BJ (cell line): Measurements from ENCODE around the gene DNAH14. TPM values are rescaled to one million over a fixed set of nuclear protein-coding genes. Genes with fewer than 3 reads are reported as not detected.

Experiments used
- CTCF ChIA-PET: fragments of 350-600 bp; formaldehyde crosslinking; extraction: SDS; loops from one replicate; lab custom pipeline; 2021; ENCODE audit warnings: antibody characterized with exemption, inconsistent platforms; lab: Yijun Ruan, JAX
- POLR2A ChIA-PET: fragments of 300-600 bp; sonication (Branson Sonifier 250); formaldehyde crosslinking; extraction: SDS; loops from one replicate; lab custom pipeline; 2021; ENCODE audit warnings: antibody characterized with exemption; lab: Charles Lee
- DNase-seq: peaks from one replicate; pipeline ENCODE4 v3.0.0-alpha.2; 2011; ENCODE audit warnings: low read depth
- H3K27me3 ChIP-seq: 2 replicates; pipeline ENCODE4 v1.6.0; 2011; ENCODE audit warnings: low read length; ENCODE audit not compliant: control insufficient read depth, insufficient read depth
- H3K36me3 ChIP-seq: 2 replicates; pipeline ENCODE4 v1.5.1; 2011; ENCODE audit warnings: low read length; ENCODE audit not compliant: control insufficient read depth, insufficient read depth
- H3K4me3 ChIP-seq: 2 replicates; pipeline ENCODE4 v1.5.1; 2011; ENCODE audit warnings: low read depth, mild to moderate bottlenecking, control low read depth, low read length
- polyA plus RNA-seq: library from polyadenylated mRNA; depleted of rRNA; stranded (reverse); fragments of >200 nt; gene quantifications from 2 replicates; pipeline ENCODE4 v1.2.3, GENCODE V29; 2011
- TF ChIP-seq, protein P1 (sequence below): IDR thresholded peaks from 2 replicates; pipeline ENCODE4 v1.5.1; 2011; ENCODE audit warnings: low read depth, mild to moderate bottlenecking, control low read depth, inconsistent platforms, low read length, moderate library complexity; ENCODE audit not compliant: insufficient read depth

DNAH14 gene
- polyA plus RNA-seq, 1 experiment: 1.6 TPM

DNA sequence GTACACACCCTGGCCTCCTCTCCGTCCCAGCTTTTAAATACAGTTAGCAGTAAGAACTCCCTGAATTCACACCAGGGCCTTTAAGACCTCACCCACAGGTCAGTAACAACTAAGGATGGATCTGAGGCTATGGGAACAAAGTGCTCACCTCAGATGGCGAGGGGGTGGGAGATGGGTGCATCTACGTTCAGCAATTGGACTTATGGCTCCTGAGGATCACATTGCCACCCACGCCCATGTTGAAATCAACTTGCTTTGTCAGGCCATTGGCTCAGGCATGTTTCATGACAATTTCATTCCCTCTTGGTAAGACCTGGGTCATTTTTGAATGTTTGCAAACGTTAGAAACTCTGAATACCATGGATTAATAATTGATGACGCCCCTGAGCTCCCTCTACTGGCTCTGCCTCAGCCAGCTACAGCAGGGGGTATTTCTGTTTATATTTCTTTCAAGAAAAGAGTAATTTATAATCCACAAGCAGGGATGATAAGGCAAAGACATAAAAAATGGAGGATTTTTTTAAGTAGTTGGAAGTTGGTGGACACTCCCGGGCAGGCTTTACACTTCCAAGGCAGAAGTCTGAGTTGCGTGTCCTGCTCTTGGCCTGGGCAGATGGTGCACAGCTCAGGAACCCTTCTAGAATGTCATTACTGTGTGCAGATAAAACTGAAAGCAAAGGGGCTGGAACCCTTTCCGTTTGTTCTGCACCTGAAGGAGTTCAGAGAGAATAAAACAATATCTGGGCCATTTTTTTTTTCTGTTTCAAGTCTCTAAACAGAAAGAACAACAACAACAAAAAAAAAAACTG, 512.0 kb downstream of the DNAH14 start:
- Histone ChIP-seq H3K27me3 (peaks cover 5% of the 10 kb centered on the region), H3K36me3 (no peaks in the 10 kb centered on the region), H3K4me3 (no peak overlapping the region)
- ChIA-PET POLR2A (no interaction called here), CTCF (interaction anchor here (1.2 to 1.5 kb wide), 3 partner anchors 9 to 122 kb away, joined by 3 to 6 read pairs (median 4); no protein-coding TSS in a partner anchor)
- no peak for DNase-seq
- TF ChIP-seq, protein P1, sequence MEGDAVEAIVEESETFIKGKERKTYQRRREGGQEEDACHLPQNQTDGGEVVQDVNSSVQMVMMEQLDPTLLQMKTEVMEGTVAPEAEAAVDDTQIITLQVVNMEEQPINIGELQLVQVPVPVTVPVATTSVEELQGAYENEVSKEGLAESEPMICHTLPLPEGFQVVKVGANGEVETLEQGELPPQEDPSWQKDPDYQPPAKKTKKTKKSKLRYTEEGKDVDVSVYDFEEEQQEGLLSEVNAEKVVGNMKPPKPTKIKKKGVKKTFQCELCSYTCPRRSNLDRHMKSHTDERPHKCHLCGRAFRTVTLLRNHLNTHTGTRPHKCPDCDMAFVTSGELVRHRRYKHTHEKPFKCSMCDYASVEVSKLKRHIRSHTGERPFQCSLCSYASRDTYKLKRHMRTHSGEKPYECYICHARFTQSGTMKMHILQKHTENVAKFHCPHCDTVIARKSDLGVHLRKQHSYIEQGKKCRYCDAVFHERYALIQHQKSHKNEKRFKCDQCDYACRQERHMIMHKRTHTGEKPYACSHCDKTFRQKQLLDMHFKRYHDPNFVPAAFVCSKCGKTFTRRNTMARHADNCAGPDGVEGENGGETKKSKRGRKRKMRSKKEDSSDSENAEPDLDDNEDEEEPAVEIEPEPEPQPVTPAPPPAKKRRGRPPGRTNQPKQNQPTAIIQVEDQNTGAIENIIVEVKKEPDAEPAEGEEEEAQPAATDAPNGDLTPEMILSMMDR: 0 out of 2 replicates have a peak, but pooled peaks have one; percentile 29

DNA sequence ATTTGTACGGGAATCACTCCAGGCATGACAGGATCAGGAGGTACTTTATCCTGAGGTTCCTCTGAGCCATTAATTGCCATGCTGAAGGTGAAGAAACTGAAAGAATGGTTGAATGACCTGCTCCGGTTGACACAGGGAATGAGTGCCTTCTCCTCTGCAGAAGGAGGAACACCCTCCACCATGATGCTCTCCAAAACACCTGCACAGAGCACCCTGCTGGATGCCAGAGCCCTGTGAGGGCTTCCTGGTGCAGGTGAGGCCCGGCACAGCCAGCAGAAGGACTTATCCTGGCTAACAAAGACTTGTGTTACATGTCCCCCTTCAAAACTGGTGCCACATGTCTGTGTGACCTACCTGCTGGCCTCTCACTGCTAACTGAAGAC, 512.6 kb downstream of the DNAH14 start:
- Histone ChIP-seq H3K36me3 (no peaks in the 10 kb centered on the region), H3K4me3 (no peak overlapping the region), H3K27me3 (peaks cover 5% of the 10 kb centered on the region)
- DNase-seq: no peak
- ChIA-PET CTCF (interaction anchor here (1.2 kb wide), 1 partner anchor 9 kb away, joined by 4 read pairs; no protein-coding TSS in a partner anchor), POLR2A (no interaction called here)
- TF ChIP-seq, protein P1: no peak

DNA sequence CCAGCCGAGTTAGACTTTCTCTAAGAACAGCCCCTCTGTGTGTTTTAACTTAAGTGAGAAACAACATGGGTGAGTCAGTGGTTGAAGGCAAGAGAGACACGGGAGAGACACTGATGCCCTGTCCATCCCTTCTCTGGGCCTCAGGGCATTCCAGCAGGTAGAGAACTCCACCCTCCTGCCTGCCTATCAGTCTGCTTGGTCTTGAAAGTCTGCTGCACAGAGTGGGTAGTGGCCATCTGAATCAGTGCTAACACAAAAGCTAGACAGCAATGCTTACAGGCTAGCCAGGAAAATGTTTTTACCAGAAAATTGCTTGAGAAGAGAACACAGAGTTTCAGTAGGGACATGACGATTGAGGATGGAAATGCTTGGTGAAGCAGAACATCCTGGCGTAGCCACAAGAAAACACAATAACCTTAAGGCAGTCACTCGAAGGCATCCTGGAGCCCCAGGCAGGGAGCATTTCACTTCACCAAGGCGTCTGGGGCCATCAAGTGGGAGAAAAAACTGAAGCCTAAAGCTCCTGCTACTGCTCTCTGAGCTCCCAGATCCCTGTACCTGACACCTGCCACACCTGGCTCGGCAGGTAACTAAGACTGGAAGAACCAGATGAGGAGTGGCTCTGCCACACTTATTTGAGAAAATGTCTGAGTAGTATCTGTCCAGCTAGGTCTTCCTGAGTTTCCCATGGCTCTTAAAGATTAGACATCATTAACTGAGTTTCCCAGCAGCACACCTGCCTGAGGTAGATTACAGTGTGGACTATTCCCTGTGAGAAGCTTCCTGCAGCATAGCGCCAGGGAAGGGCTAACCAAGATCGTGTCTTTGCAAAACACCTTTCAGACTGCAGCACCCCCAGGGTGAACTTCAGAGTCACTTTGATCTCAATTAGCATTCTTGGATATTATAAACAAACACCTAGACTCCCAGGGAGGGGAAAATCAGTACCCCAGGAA, 516.4 kb downstream of the DNAH14 start:
- TF ChIP-seq, protein P1: no peak
- POLR2A ChIA-PET: interaction anchor here (0.6 kb wide), 1 partner anchor 22 kb away, joined by 4 read pairs; no protein-coding TSS in a partner anchor
- Histone ChIP-seq H3K36me3 (no peaks in the 10 kb centered on the region), H3K4me3 (no peak overlapping the region), H3K27me3 (peaks cover 6% of the 10 kb centered on the region)
- no peak for DNase-seq
- CTCF ChIA-PET: interaction anchor here (1.3 kb wide), 1 partner anchor 13 kb away, joined by 3 read pairs; no protein-coding TSS in a partner anchor

DNA sequence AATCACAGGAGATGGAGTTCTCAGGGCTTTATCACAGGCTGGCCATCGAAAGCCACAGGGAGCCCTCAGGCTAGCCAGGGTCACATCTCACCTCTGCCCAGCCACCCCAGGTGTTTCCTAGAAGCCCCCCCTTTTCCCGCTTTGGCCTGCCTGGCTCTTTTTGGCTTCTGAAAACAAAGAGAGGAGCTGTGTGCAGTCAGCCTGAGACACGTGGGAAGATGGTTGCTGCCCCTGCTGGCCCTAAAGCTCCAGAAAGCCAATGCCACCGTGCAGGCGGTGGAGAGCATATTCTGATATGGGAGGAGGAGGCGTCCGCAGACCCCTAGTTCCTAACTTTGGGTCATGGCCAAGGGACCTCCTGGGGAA, 517.1 kb downstream of the DNAH14 start:
- Histone ChIP-seq H3K4me3 (no peak overlapping the region), H3K27me3 (peaks cover 6% of the 10 kb centered on the region), H3K36me3 (no peaks in the 10 kb centered on the region)
- TF ChIP-seq, protein P1: no peak
- CTCF ChIA-PET: interaction anchor here (1.3 kb wide), 1 partner anchor 13 kb away, joined by 3 read pairs; no protein-coding TSS in a partner anchor
- POLR2A ChIA-PET: no interaction called here
- DNase-seq: no peak
